ENCODE measurements around the gene SH2D6.
"Not testable (repeated sequence)": the region's sequence is repeated elsewhere in the genome, so short reads cannot be mapped to it uniquely, and the experiment has no call there.

Gene SH2D6

DNA sequence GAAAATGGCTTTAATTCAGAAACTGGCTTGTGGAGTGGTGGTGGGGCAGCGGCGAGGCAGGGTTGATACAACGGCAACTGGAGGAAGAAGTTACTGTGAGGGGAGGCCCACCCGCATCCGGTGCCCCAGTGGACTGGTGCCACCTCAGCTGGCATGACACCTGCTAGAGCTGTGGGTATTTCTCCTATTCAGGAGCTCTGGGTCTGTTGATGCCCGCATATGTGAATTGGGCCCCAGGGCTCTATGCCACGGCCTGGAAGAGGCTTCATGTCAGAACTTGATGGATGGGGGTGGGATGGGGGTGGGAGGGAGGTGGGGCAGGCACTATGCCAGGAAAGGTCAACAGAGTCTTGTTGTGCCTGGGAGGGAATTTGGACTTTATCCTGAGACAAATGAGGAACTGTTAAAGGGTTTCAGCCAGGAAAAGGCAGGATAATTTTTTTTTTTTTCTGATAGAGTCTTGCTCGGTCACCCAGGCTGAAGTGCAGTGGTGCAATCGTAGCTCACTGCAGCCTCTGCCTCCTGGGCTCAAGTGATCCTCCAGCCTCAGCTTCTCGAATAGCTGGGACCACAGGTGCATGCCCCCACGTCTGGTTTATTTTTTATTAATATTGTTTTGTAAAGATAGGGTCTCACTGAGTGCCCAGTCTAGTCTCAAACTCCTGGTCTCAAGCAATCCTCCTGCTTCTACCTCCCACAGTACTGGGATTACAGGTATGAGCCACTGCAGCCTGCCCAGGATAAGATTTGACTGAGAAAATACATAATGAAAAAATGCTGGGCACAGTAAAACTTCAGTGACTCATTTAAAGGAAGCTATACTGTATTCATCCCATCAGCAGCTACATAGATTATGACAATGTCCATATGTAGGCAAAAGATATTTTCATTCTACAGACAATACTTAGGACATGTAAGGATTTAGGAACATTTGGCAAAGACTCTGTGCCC lies 52.6 kb downstream of the SH2D6 start:
- DNase-seq (ENCODE audit: low spot score) = no peak

GRCh38 chr2:85472261-85472660 lies 53.7 kb downstream of the SH2D6 start:
- no peak for DNase-seq (ENCODE audit: low spot score)

DNA sequence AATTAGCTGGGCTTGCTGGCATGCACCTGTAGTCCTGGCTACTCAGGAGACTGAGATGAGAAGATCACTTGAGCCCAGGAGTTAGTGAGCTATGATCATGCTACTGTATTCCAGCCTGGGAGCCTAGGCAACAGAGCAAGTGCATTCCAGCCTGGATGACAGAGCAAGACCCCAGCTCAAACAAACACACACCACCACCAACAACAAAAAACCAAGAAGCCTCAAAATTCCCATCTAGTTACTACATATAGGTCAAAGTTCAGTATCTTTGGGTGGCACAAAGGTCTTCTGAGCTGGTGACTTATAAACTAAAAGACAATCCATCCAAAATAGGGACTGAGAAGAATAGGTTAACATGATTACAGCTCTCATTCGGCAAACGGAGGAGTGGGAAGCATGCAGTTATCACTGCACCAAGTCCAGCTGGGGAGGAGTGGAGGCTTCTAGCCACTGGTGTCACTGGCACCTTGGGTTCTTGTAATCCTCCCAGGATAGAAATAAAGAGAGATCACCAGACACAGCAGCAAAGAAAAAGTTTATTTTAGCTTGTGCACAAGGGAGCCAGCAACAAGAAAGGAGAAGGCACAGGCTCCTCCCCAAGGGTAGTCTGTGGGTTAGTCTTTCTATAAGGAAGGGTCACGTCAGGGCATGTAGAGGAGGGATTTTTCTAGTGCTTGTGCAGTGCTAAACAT lies 57.4 kb downstream of the SH2D6 start:
- no peak for DNase-seq (ENCODE audit: low spot score)

DNA sequence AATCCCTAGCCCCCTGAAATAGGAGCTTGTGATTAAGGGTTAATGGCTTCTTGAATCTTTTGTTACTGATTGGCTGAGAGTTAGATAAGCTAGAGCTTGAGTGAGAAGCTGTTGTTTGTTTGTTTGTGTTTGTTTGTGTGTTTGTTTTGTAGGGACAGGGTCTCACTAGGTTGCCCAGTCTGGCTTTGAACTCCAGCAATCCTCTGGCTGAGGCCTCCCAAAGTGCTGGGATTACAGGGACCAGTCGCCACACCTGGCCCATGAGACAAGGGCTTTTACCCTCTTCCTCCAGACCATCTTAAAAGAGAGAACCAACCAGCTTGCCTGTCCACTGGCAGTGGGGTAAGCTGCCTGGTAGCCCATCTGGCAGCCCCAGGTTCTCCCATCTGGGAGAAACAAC lies 58.1 kb downstream of the SH2D6 start:
- DNase-seq (ENCODE audit: low spot score) = no peak

DNA sequence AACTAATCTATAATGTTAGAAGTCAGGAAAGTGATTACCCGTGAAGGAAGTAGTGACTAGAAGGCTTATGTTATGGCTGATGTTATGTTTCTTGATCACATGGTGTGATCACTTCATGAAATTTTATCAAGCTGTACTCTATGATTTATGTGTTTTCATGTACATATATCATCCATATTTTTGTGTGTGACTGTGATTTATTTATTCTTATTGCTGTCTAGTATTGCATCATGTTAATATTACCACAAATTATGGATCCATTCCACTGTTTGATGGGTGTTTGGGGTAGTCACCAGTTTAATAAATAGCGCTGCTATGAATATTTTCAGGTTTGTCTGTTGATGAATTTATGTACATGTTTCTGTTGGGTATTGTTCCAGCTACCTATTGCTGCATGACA lies 59.4 kb downstream of the SH2D6 start:
- DNase-seq (ENCODE audit: low spot score) = no peak

DNA sequence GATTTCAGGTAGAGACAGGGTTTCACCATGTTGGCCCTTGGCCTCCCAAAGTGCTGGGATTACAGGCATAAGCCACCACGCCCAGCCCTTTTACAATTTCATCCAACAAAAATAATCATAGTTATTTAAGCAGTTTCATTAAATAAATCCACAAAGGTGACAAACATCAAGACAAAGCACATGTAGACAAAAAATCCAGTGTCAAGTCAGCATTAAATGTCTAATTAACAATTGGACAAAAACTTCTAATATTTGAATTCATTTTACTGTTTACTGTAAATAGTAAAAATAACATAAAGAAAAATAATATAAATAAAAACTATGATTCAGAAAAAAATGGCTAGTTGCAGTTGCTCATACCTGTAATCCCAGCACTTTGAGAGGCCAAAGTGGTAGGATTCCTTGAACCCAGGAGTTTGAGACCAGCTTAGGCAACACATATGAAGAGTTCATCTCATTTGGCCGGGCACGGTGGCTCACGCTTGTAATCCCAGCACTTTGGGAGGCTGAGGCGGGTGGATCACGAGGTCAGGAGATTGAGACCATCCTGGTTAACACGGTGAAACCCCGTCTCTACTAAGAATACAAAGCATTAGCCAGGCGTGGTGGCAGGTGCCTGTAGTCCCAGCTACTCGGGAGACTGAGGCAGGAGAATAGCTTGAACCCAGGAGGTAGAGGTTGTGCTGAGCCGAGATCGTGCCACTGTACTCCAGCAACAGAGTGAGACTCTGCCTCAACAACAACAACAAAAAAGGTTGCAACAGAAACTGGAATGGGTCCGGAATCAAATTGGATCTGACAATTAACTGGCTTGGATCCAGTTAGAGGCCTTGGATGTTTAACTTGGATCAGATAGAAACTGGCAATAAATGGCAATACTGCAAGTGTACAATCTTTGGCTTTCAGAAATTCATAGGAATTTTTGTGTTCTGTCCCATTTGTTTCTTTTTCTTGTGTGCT lies 63.6 kb downstream of the SH2D6 start:
- DNase-seq (ENCODE audit: low spot score) = no peak

- not testable (repeated sequence) for DNase-seq (ENCODE audit: low spot score)
These were observed 66.1 kb downstream of the SH2D6 start for GRCh38 chr2:85484615-85485014.

GRCh38 chr2:85485815-85486214 lies 67.3 kb downstream of the SH2D6 start:
- no peak for DNase-seq (ENCODE audit: low spot score)
